Measurements from ENCODE around the gene IRF8. TPM values are rescaled to one million over a fixed set of nuclear protein-coding genes. Genes with fewer than 3 reads are reported as not detected.

IRF8 gene
- total RNA-seq, 2 donors from 2014 or later, result 6.2 to 8.2 TPM

- 54 to 57% methylated on average over 14 of the region's 14 CpGs for WGBS, 2 donors
- intact Hi-C loops (cut with DNase I), result no loop called here
Measured at GRCh38 chr16:85968041-85968920, 69.3 kb downstream of the IRF8 start.

GRCh38 chr16:85969159-85969558 is 70.2 kb downstream of the IRF8 start:
- TF ChIP-seq, protein P1, sequence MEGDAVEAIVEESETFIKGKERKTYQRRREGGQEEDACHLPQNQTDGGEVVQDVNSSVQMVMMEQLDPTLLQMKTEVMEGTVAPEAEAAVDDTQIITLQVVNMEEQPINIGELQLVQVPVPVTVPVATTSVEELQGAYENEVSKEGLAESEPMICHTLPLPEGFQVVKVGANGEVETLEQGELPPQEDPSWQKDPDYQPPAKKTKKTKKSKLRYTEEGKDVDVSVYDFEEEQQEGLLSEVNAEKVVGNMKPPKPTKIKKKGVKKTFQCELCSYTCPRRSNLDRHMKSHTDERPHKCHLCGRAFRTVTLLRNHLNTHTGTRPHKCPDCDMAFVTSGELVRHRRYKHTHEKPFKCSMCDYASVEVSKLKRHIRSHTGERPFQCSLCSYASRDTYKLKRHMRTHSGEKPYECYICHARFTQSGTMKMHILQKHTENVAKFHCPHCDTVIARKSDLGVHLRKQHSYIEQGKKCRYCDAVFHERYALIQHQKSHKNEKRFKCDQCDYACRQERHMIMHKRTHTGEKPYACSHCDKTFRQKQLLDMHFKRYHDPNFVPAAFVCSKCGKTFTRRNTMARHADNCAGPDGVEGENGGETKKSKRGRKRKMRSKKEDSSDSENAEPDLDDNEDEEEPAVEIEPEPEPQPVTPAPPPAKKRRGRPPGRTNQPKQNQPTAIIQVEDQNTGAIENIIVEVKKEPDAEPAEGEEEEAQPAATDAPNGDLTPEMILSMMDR (IDR thresholded peaks at IDR 0.05), result no peak
- TF ChIP-seq POLR2A (IDR thresholded peaks at IDR 0.05), result no peak
- ATAC-seq (no peak), DNase-seq (no peak)
- Histone ChIP-seq H3K36me3 (replicated peaks in 1 of 2; ENCODE audit: insufficient read depth in 1 of 2, low read depth in 2 of 2) (no peaks in the 10 kb centered on the region), H3K4me1 (no peaks in the 10 kb centered on the region), H3K27ac (no peak overlapping the region), H3K9me3 (no peaks in the 10 kb centered on the region), H3K27me3 (peaks cover 0 to 2% of the 10 kb centered on the region in 2 donors), H3K4me3 (no peak overlapping the region)
- intact Hi-C loops (cut with DNase I), result no loop called here
- 4 to 7% methylated on average over 2 of the region's 2 CpGs for WGBS, 2 donors

More at GRCh38 chr16:85968041-85968920, 69.3 kb downstream of the IRF8 start:
- Histone ChIP-seq H3K36me3 (replicated peaks in 1 of 2; ENCODE audit: insufficient read depth in 1 of 2, low read depth in 2 of 2) (no peaks in the 10 kb centered on the region), H3K4me1 (no peaks in the 10 kb centered on the region), H3K27ac (no peak overlapping the region), H3K9me3 (no peaks in the 10 kb centered on the region), H3K4me3 (no peak overlapping the region), H3K27me3 (no peaks in the 10 kb centered on the region)
- ATAC-seq (no peak), DNase-seq (no peak)
- no peak for TF ChIP-seq POLR2A (IDR thresholded peaks at IDR 0.05)
- TF ChIP-seq, protein P1 (IDR thresholded peaks at IDR 0.05), result no peak

DNA sequence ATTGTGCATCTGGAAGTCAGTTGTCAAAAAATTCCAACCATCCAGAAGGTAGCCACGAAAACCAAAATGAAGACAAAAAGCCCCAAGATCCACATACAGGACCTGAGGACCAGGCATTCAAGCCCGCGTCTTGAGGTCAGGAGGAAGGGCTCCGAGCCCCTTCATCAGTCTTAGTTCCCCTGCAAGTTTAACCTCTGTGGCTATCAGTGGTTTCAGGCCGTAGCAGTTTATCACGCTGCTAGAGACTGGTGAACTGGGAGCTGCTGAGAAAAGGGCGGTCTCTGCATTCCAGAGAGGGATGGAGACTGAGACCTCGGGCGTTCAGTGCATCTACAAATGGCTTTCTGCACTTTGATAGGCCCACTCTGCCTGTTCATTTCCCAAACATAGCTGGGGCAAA is 70.6 kb downstream of the IRF8 start:
- Histone ChIP-seq H3K36me3 (replicated peaks in 1 of 2; ENCODE audit: insufficient read depth in 1 of 2, low read depth in 2 of 2) (no peaks in the 10 kb centered on the region), H3K4me3 (no peak overlapping the region), H3K27me3 (peaks cover 0 to 5% of the 10 kb centered on the region in 2 donors), H3K4me1 (no peaks in the 10 kb centered on the region), H3K27ac (no peak overlapping the region), H3K9me3 (no peaks in the 10 kb centered on the region)
- intact Hi-C loops (cut with DNase I), result no loop called here
- TF ChIP-seq, protein P1 (IDR thresholded peaks at IDR 0.05), result no peak
- ATAC-seq (no peak), DNase-seq (no peak)
- WGBS, 2 donors, result 25 to 27% methylated on average over 9 of the region's 9 CpGs

DNA sequence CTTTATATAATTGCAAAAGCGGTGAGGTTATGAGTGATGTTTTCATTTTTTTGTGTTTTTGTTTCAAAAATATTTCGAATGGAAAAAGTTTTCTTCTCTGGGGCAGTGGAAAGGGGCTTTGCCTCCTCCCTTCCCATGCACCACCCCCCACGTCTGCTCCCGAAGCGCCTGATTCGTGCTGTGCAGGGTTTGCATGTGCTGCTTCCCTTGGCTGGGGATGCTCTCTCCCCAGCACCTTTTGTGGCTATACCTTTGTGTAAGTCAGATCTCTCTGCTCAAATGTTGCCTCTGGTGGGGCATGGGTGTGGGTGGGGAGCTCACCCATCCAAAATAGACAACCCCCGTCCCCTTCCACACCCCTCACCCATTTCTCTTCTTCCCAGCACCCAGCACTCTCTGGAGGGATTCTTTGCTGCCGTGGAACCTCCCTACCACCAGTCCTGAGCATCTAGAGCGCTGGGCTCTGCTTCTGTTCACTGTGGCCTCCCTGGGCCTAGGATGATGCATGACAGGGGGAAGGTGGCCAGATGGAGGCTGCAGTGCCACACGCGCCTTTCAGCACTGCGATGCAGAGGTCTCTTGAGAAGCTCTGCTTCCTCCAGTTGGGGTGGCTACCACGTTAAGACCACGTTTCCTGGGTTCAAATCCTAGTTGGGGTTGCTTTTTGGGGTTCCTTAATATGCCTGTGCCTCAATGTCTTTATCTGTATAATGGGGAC is 71.2 kb downstream of the IRF8 start:
- H3K27ac ChIP-seq, result no peak overlapping the region
- H3K36me3 ChIP-seq (replicated peaks in 1 of 2; ENCODE audit: insufficient read depth in 1 of 2, low read depth in 2 of 2), result no peaks in the 10 kb centered on the region
- ATAC-seq (no peak), DNase-seq (no peak)
- H3K4me3 ChIP-seq, result no peak overlapping the region
- H3K27me3 ChIP-seq, result peaks cover 0 to 5% of the 10 kb centered on the region in 2 donors
- intact Hi-C loops (cut with DNase I), result no loop called here
- H3K4me1 ChIP-seq, result no peaks in the 10 kb centered on the region
- TF ChIP-seq POLR2A (IDR thresholded peaks at IDR 0.05), result no peak
- TF ChIP-seq, protein P1 (IDR thresholded peaks at IDR 0.05), result no peak
- WGBS, 2 donors, result 57 to 59% methylated on average over 13 to 14 of the region's 14 CpGs
- no peaks in the 10 kb centered on the region for H3K9me3 ChIP-seq
